ENCODE results near the gene CDC34.

CDC34 gene

DNA sequence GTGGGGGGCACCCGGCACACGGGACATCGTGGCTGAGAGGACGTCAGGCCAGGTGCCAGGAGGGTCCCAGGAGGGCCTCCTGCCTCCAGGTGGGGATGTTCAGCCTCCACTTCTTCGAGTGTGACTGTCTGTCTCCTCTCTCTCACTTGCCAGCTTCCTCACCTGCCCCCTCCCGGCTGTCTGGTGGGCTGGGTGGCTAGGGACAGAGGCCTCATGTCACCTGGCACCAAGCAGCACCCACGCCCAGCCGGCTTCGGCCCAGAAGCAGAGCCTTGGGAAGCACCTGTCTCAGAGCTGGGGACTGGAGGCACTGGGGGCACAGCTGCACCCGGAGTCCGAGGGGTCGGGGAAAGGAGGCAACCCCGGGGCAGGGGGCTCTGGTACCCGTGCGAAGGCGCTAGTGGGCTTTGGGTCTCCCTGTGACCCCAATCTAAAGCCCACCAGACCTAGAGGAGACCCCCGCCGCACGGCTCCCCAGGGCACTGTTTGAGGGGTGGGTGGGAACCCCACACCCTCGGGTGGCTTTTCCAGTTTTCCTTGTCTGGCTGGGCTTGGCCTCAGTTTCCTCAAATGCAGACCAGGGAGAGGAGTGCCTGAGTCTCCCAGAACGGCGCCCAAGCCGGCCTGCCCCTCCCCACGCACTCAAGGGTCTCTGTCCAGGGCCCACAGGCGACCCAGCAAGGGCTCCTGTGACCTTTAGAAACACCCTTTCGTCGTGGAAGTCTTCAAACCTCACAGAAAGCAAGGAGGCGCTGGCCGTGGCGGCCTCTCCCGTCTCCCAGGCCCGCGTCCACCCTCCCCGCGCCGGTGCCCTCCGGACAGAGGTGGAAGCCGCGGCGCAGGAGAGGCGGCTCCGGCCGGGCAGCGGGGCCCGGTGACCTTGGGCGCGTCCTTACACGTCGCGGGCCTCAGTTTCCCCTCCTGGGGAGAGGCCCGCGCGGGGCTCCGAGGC is 57.5 kb downstream of the CDC34 start:
- TF ChIP-seq, protein P1, sequence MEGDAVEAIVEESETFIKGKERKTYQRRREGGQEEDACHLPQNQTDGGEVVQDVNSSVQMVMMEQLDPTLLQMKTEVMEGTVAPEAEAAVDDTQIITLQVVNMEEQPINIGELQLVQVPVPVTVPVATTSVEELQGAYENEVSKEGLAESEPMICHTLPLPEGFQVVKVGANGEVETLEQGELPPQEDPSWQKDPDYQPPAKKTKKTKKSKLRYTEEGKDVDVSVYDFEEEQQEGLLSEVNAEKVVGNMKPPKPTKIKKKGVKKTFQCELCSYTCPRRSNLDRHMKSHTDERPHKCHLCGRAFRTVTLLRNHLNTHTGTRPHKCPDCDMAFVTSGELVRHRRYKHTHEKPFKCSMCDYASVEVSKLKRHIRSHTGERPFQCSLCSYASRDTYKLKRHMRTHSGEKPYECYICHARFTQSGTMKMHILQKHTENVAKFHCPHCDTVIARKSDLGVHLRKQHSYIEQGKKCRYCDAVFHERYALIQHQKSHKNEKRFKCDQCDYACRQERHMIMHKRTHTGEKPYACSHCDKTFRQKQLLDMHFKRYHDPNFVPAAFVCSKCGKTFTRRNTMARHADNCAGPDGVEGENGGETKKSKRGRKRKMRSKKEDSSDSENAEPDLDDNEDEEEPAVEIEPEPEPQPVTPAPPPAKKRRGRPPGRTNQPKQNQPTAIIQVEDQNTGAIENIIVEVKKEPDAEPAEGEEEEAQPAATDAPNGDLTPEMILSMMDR (IDR thresholded peaks at IDR 0.05; ENCODE audit: insufficient read depth, low read length): no peak
- TF ChIP-seq, protein P2, sequence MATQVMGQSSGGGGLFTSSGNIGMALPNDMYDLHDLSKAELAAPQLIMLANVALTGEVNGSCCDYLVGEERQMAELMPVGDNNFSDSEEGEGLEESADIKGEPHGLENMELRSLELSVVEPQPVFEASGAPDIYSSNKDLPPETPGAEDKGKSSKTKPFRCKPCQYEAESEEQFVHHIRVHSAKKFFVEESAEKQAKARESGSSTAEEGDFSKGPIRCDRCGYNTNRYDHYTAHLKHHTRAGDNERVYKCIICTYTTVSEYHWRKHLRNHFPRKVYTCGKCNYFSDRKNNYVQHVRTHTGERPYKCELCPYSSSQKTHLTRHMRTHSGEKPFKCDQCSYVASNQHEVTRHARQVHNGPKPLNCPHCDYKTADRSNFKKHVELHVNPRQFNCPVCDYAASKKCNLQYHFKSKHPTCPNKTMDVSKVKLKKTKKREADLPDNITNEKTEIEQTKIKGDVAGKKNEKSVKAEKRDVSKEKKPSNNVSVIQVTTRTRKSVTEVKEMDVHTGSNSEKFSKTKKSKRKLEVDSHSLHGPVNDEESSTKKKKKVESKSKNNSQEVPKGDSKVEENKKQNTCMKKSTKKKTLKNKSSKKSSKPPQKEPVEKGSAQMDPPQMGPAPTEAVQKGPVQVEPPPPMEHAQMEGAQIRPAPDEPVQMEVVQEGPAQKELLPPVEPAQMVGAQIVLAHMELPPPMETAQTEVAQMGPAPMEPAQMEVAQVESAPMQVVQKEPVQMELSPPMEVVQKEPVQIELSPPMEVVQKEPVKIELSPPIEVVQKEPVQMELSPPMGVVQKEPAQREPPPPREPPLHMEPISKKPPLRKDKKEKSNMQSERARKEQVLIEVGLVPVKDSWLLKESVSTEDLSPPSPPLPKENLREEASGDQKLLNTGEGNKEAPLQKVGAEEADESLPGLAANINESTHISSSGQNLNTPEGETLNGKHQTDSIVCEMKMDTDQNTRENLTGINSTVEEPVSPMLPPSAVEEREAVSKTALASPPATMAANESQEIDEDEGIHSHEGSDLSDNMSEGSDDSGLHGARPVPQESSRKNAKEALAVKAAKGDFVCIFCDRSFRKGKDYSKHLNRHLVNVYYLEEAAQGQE (IDR thresholded peaks at IDR 0.05; ENCODE audit: insufficient replicate concordance, low read depth): peak; percentile 22
- H3K27ac ChIP-seq (replicated peaks): no peak overlapping the region
- H3K27me3 ChIP-seq (ENCODE audit: insufficient read depth, poor library complexity, severe bottlenecking): peaks cover 26% of the 10 kb centered on the region
- DNase-seq (ENCODE audit: low read depth in 1 of 2, low spot score in 1 of 2): no peak
- H3K4me3 ChIP-seq (replicated peaks; ENCODE audit: insufficient read depth, low read length): no peak overlapping the region

DNA sequence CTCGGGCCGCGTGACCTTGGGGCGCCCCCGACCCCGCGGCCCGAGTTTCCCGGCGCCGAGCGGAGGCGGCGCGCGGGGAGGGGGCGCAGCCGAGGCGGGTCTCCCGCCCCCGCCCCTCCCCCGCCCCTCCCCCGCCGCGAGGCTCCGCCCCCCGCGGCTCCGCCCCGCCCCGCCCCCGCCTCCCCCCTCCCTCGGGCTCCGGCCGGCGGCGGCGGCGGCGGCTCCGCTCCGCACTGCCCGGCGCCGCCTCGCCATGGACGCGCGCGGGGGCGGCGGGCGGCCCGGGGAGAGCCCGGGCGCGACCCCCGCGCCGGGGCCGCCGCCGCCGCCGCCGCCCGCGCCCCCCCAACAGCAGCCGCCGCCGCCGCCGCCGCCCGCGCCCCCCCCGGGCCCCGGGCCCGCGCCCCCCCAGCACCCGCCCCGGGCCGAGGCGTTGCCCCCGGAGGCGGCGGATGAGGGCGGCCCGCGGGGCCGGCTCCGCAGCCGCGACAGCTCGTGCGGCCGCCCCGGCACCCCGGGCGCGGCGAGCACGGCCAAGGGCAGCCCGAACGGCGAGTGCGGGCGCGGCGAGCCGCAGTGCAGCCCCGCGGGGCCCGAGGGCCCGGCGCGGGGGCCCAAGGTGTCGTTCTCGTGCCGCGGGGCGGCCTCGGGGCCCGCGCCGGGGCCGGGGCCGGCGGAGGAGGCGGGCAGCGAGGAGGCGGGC is 58.3 kb downstream of the CDC34 start, which contains the start of gene HCN2:
HCN2 (plus strand) TSS at position 189 of the 703 bp plus-strand sequence; CDS start at position 254, 65 bp downstream.
- DNase-seq (ENCODE audit: low read depth in 1 of 2, low spot score in 1 of 2): no peak
- peaks cover 26% of the 10 kb centered on the region for H3K27me3 ChIP-seq (ENCODE audit: insufficient read depth, poor library complexity, severe bottlenecking)
- H3K27ac ChIP-seq (replicated peaks): no peak within 1 kb of the TSS
- TF ChIP-seq GABPA (IDR thresholded peaks at IDR 0.05; ENCODE audit: low read depth): no peak
- no peak for TF ChIP-seq POLR2AphosphoS5 (IDR thresholded peaks at IDR 0.05; ENCODE audit: low read depth)
- TF ChIP-seq, protein P2 (IDR thresholded peaks at IDR 0.05; ENCODE audit: insufficient replicate concordance, low read depth): no peak
- TF ChIP-seq, protein P1 (IDR thresholded peaks at IDR 0.05; ENCODE audit: insufficient read depth, low read length): no peak
- no peak for TF ChIP-seq SPI1 (IDR thresholded peaks at IDR 0.05; ENCODE audit: borderline replicate concordance, low read depth)
- no peak within 1 kb of the TSS for H3K4me3 ChIP-seq (replicated peaks; ENCODE audit: insufficient read depth, low read length)

DNA sequence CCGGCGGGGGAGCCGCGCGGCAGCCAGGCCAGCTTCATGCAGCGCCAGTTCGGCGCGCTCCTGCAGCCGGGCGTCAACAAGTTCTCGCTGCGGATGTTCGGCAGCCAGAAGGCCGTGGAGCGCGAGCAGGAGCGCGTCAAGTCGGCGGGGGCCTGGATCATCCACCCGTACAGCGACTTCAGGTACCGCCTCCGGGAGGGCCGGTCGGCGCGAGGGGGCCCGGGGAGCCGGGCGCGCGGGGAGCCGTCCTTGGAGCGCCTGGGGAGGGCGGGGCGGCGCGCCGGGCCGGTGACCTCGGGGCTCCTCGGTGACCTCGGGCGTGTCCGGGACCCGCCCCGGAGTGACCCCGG is 58.8 kb downstream of the CDC34 start:
- Histone ChIP-seq H3K27ac (replicated peaks) (no peak overlapping the region), H3K4me3 (replicated peaks; ENCODE audit: insufficient read depth, low read length) (no peak overlapping the region), H3K27me3 (ENCODE audit: insufficient read depth, poor library complexity, severe bottlenecking) (peaks cover 26% of the 10 kb centered on the region)
- TF ChIP-seq, protein P1 (IDR thresholded peaks at IDR 0.05; ENCODE audit: insufficient read depth, low read length): no peak
- TF ChIP-seq GABPA (IDR thresholded peaks at IDR 0.05; ENCODE audit: low read depth) (no peak), POLR2AphosphoS5 (IDR thresholded peaks at IDR 0.05; ENCODE audit: low read depth) (no peak), SPI1 (IDR thresholded peaks at IDR 0.05; ENCODE audit: borderline replicate concordance, low read depth) (no peak)
- TF ChIP-seq, protein P2 (IDR thresholded peaks at IDR 0.05; ENCODE audit: insufficient replicate concordance, low read depth): no peak
- no peak for DNase-seq (ENCODE audit: low read depth in 1 of 2, low spot score in 1 of 2)
